AG09309 (cell line): ENCODE results near the gene THY1.
A peak's percentile ranks its signal among the peaks of the same experiment; 100 is the strongest.

Source experiments
- DNase-seq: peaks from one replicate; pipeline ENCODE4 v3.0.0-alpha.2; 2010; ENCODE audit warnings: low read depth
- H3K4me3 ChIP-seq: 2 replicates; pipeline ENCODE4 v1.5.1; 2011; ENCODE audit warnings: mild to moderate bottlenecking, low read depth, low read length, moderate library complexity; ENCODE audit not compliant: control insufficient read depth
- TF ChIP-seq, protein P1 (sequence below): IDR thresholded peaks from 2 replicates; pipeline ENCODE4 v1.5.1; 2011; ENCODE audit warnings: mild to moderate bottlenecking, low read depth, low read length, inconsistent platforms; ENCODE audit not compliant: insufficient read depth, control insufficient read depth; ENCODE audit errors: missing control alignments

The THY1 gene

DNA sequence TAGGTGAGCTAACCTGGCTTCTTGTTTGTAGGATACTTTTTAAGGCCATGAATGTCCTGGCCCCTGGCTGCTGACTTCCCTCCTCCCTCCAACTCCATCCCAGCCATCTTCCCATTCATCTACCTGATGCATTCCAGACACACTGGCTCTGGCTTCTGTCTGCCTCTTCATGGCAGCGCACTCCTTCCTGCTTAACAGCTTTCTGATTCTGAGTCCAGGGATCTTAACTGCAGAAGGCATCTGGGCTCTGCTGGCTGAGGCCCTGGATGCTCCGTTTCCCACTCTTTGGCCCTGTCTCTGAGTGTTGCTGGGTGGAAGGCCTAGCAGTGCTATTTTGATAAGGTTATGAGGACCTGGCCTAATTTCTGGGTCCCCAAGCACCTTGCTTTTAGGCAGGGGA is 1.8 kb upstream of the THY1 start:
- TF ChIP-seq, protein P1, sequence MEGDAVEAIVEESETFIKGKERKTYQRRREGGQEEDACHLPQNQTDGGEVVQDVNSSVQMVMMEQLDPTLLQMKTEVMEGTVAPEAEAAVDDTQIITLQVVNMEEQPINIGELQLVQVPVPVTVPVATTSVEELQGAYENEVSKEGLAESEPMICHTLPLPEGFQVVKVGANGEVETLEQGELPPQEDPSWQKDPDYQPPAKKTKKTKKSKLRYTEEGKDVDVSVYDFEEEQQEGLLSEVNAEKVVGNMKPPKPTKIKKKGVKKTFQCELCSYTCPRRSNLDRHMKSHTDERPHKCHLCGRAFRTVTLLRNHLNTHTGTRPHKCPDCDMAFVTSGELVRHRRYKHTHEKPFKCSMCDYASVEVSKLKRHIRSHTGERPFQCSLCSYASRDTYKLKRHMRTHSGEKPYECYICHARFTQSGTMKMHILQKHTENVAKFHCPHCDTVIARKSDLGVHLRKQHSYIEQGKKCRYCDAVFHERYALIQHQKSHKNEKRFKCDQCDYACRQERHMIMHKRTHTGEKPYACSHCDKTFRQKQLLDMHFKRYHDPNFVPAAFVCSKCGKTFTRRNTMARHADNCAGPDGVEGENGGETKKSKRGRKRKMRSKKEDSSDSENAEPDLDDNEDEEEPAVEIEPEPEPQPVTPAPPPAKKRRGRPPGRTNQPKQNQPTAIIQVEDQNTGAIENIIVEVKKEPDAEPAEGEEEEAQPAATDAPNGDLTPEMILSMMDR = no peak
- H3K4me3 ChIP-seq = no peak overlapping the region
- no peak for DNase-seq

DNA sequence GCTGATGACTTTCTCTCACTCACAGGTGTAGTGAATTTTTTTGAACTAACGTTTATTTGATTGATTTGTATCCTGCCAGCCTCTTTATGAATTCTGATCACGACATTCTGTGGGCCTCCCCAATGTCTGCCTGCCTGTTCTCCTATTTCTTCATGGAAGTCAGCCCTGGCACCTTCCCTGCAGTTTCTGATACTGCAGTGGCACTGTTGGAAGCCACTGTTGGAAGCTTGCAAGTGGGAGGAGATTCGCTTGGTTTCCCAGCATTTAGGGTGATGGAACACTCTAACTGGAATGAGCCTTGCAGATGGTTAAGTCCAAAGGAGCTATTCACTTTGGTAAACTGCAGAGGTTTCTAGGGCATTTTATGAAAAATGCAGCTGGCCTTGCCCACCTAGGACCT is 1.3 kb upstream of the THY1 start:
- TF ChIP-seq, protein P1 = no peak
- no peak for DNase-seq
- H3K4me3 ChIP-seq = no peak overlapping the region

DNA sequence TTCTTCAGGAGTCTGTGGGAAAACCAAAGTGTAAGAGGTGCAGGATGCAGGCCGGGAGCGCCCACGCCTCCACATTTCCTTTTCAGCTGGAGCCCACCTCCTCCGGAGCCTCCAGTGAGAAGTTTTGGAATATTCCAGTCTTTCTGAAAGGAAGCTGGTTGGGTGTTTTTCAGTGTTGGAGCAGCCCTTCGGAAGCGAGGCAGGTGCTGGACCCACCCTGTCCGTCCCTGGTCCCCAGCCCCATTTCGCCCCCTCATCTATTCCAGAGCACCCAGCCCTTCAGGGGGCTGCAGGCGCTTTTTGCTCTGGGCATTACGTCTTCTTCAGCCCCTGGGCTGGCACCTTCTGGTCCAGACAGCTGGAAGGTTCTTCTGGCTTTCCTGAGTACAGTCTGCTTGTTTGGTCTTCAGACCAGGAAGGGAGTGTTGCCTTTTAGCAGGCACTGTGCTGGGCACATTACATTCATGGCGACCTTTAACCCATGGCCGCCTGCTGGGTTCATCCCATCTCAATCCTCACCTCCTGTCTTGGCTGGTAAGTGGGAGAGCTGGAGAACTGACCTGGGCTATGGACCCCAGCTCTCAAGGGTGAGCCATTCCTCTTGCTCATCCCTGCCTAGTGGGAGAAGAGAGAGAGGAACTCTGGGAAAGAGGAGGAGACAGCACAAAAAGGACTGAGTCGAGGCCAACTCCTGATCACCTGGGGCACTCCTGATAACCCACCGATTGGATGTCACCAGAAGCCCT is 710 bp upstream of the THY1 start:
- DNase-seq = no peak
- peak overlapping the region; percentile 89 for H3K4me3 ChIP-seq
- TF ChIP-seq, protein P1 = no peak

DNA sequence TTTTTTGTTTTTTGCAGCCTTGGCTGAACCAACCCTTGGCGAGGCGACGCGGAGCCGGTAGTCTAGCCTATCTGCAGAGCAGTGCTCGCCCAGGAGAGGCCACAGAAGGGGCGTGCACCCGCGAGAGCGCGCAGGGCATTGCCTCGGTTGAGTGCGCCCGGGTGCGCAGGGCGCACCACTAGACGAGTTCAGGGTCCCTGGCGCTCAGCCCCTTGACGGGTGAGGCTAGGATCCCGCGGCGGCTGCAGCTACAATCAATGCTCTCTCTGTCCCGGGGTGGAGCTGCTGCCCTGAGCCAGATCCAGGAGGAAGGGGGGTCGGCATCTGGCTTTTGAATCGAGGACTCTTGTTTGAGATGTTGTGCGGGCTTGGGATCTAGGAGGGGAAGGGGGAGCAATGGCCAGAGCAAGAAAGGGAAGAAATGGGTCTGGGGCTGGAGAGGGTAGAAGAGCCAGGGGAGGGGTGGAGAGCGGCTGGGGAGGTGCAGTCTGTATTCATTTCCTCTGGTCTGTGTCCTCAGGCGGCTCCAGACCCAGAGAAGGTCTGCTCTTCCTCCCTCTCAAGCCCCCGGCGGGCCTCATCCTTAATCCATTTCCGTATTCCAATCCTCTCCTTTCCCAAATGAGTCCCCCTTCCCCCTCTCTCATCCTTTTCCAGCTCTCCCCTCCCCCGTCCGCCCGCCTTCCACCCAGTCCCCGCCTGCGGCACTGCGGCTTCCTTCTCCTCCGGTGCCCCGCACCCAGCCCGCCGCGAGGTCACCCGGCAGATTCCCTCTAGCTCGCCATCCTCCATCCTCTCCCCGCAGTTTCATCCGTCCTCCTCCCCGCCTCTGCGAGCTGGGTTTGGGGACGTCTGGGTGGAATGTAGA is 797 bp downstream of the THY1 start:
- peak overlapping the region; percentile 89 for H3K4me3 ChIP-seq
- no peak for DNase-seq
- TF ChIP-seq, protein P1 = no peak

DNA sequence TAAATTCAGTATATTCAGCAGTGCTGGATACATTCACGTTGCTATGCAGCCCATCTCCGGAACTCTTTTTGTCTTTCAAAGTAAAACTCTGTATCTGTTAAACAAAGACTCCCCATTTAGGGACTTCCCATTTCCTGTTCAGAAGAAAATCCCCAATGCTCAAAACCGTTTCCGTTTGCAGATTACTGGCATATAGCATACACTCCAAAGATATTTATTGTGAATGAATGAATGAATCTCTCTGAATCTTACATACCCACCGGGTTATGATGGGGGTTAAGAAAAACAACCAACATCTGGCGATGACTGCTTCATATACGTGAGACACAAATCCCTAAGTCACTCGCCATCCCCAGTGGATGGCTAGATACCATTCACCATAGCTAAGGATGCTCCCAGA is 1.6 kb downstream of the THY1 start:
- peak overlapping the region; percentile 89 for H3K4me3 ChIP-seq
- DNase-seq = no peak
- TF ChIP-seq, protein P1 = no peak

DNA sequence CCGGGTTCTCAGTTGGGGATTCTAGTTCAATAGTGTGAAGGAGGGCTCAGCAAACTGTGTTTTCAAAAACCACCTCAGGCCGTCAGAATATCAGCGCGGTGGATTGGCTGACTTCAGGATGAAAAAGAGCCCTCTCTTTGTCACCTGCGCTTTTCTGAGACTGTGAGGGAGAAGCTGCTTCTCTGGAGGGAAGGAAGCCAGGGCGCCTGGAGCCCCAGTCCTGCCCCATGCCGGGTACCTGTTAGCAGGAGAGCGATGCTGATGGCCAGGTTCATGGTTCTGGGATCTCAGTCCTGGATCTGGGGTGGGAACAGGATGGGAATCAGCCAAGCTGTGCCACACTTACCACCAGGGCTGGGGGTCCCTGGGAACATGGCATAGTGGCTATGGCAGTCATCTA is 2.3 kb downstream of the THY1 start:
- peak overlapping the region; percentile 89 for H3K4me3 ChIP-seq
- no peak for DNase-seq
- TF ChIP-seq, protein P1 = no peak
